KMS-11 (cell line): ENCODE measurements around the gene OPN3.

ENCODE experiments used
- H2AFZ ChIP-seq: fragments of 200-600 bp; sonication (generic); 2 replicates; pipeline ENCODE4 v1.6.1; 2016; ENCODE audit warnings: antibody characterized with exemption, mixed run types, low read depth
- H3K27ac ChIP-seq: fragments of 200-600 bp; sonication (generic); 2 replicates; pipeline ENCODE4 v1.6.1; 2016; ENCODE audit warnings: mild to moderate bottlenecking, mixed run types
- H3K27me3 ChIP-seq: fragments of 200-600 bp; sonication (generic); 2 replicates; pipeline ENCODE4 v1.6.1; 2017; ENCODE audit warnings: mild to moderate bottlenecking, low read depth, mixed run types, moderate library complexity; ENCODE audit not compliant: insufficient read depth
- H3K36me3 ChIP-seq: fragments of 200-600 bp; sonication (generic); 2 replicates; pipeline ENCODE4 v1.6.1; 2017; ENCODE audit warnings: mild to moderate bottlenecking, mixed run types; ENCODE audit not compliant: insufficient read depth
- H3K4me1 ChIP-seq: fragments of 200-600 bp; sonication (generic); 2 replicates; pipeline ENCODE4 v1.6.1; 2016; ENCODE audit warnings: mild to moderate bottlenecking, low read depth, mixed run types; ENCODE audit not compliant: poor library complexity, severe bottlenecking
- H3K4me2 ChIP-seq: fragments of 200-600 bp; sonication (generic); 2 replicates; pipeline ENCODE4 v1.7.0; 2016; ENCODE audit warnings: mild to moderate bottlenecking, mixed run types
- H3K4me3 ChIP-seq: fragments of 200-600 bp; sonication (generic); IDR thresholded peaks from 2 replicates; pipeline ENCODE4 v1.6.1; 2017; ENCODE audit warnings: low read depth, low read length, mixed read lengths; ENCODE audit not compliant: insufficient read depth
- H3K79me2 ChIP-seq: fragments of 200-600 bp; sonication (generic); 2 replicates; pipeline ENCODE4 v1.6.1; 2016; ENCODE audit warnings: low read depth, mixed run types; ENCODE audit not compliant: insufficient read depth
- H3K9ac ChIP-seq: fragments of 200-600 bp; sonication (generic); 2 replicates; pipeline ENCODE4 v1.6.1; 2016; ENCODE audit warnings: mild to moderate bottlenecking, mixed run types
- H4K20me1 ChIP-seq: fragments of 200-600 bp; sonication (generic); 2 replicates; pipeline ENCODE4 v1.6.1; 2016; ENCODE audit warnings: mild to moderate bottlenecking, mixed run types; ENCODE audit not compliant: insufficient read depth
- TF ChIP-seq, protein P1 (sequence below): fragments of 200-600 bp; sonication (generic); conservative IDR thresholded peaks from 2 replicates; pipeline ENCODE4 v1.6.1; 2017; ENCODE audit warnings: low read depth, mild to moderate bottlenecking, antibody characterized with exemption, low read length, moderate library complexity, mixed read lengths

Gene OPN3

DNA sequence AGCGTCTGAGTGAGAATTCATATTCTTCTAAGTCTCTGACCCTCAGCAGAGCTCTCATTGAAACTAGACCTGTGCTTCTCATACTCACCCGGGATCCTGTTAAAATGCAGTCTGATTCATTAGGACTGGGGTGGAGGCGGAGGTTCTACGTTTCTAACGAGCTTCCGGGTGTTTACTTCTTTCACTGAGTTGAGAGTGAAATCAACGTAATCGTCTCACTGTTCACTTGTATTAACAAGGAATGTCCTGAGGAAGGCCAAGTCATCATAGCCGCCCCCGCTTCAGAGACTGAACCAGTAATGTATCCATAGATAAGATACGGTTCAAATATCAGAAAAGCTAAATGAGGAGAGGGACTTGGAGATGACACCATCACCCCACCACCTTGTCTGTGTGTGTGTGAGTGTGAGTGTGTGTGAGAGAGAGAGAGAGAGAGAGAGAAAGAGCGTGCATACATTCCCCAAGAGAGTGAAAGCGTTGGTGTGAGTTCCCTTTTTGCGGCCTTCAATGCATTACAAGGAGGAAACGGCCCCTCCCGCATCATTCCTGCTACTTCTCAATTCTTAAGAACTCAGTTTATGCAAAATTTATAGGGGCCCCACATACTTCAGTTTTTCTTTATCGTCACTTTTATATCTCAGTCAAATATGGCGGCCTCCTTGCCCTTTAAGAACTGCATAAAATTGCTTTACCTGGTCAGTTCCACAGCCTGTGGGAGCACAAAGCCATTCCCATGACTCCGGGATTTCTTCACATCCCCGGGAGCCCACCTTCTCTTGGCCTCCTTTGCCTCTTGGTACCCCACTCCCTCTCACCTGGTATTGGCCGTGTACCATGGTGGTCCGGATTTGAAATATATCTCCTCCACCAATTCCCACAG, 88.2 kb downstream of the OPN3 start:
- H3K9ac ChIP-seq: no peak overlapping the region
- H2AFZ ChIP-seq: no peak overlapping the region
- H3K36me3 ChIP-seq: no peaks in the 10 kb centered on the region
- H3K79me2 ChIP-seq: no peaks in the 10 kb centered on the region
- no peak overlapping the region for H3K4me2 ChIP-seq
- no peak overlapping the region for H3K4me3 ChIP-seq
- no peaks in the 10 kb centered on the region for H3K4me1 ChIP-seq
- no peaks in the 10 kb centered on the region for H3K27me3 ChIP-seq
- TF ChIP-seq, protein P1, sequence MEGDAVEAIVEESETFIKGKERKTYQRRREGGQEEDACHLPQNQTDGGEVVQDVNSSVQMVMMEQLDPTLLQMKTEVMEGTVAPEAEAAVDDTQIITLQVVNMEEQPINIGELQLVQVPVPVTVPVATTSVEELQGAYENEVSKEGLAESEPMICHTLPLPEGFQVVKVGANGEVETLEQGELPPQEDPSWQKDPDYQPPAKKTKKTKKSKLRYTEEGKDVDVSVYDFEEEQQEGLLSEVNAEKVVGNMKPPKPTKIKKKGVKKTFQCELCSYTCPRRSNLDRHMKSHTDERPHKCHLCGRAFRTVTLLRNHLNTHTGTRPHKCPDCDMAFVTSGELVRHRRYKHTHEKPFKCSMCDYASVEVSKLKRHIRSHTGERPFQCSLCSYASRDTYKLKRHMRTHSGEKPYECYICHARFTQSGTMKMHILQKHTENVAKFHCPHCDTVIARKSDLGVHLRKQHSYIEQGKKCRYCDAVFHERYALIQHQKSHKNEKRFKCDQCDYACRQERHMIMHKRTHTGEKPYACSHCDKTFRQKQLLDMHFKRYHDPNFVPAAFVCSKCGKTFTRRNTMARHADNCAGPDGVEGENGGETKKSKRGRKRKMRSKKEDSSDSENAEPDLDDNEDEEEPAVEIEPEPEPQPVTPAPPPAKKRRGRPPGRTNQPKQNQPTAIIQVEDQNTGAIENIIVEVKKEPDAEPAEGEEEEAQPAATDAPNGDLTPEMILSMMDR: no peak
- no peaks in the 10 kb centered on the region for H4K20me1 ChIP-seq
- H3K27ac ChIP-seq: no peak overlapping the region

DNA sequence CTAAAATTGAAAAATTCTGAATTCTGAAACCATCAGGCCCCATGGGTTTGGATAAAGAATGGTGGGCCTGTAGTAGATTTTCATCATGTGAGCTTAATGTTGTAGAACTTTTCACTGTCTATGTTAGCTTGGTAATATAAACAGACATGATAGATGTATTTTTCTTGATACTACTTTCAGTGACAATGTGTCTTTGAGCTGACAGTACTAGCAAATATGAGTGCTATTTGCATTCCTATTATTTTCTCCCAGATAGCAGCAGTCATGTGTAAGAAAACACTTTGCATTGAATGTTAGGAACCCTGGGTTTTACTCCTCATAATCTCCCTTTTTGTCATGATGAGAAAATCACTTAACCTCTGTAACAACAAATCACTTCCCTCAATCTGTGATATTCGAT, 89.9 kb downstream of the OPN3 start:
- Histone ChIP-seq H4K20me1 (no peaks in the 10 kb centered on the region), H3K4me1 (no peaks in the 10 kb centered on the region), H3K27me3 (no peaks in the 10 kb centered on the region), H3K4me2 (no peak overlapping the region), H3K36me3 (no peaks in the 10 kb centered on the region), H3K79me2 (no peaks in the 10 kb centered on the region), H3K27ac (no peak overlapping the region), H3K4me3 (no peak overlapping the region), H3K9ac (no peak overlapping the region), H2AFZ (no peak overlapping the region)
- TF ChIP-seq, protein P1: no peak

DNA sequence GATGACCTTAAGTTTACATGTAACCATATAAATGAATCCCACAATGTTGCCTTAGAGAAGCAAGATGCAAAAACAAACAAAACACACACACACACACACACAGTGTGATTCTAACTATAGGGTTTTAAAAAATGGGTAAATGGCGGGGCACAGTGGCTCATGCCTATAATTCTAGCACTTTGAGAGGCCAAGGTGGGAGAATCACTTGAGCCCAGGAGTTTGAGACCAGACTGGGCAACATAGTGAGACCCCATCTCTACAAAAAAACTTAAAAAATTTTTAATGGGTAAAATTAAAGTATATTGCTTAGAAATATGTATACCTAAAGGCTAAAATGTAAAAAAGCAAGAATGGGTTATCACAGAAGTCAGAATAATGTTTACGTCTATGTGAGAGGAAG, 92.2 kb downstream of the OPN3 start:
- no peaks in the 10 kb centered on the region for H3K4me1 ChIP-seq
- no peak overlapping the region for H3K4me2 ChIP-seq
- H3K27ac ChIP-seq: no peak overlapping the region
- H3K9ac ChIP-seq: no peak overlapping the region
- no peaks in the 10 kb centered on the region for H3K27me3 ChIP-seq
- no peaks in the 10 kb centered on the region for H3K36me3 ChIP-seq
- no peak overlapping the region for H2AFZ ChIP-seq
- H4K20me1 ChIP-seq: no peaks in the 10 kb centered on the region
- no peak overlapping the region for H3K4me3 ChIP-seq
- no peaks in the 10 kb centered on the region for H3K79me2 ChIP-seq
- TF ChIP-seq, protein P1: no peak
